Hematopoietic multipotent progenitor cell (in vitro differentiated cells): ENCODE results near the gene MRPS22. TPM values are rescaled to one million over a fixed set of nuclear protein-coding genes. Genes with fewer than 3 reads are reported as not detected.

ENCODE experiments used
- DNase-seq, 3 donors: peaks; one replicate each; pipeline ENCODE4 v3.0.0-alpha.2; 2011 to 2015; ENCODE audit warnings: low read depth in 2 of 3, low spot score in 2 of 3
- total RNA-seq: library from RNA; depleted of rRNA; stranded (reverse); fragments of >200 nt; gene quantifications from one replicate; pipeline ENCODE4 v1.2.3, GENCODE V29; 2012

MRPS22 gene
- total RNA-seq: 28.8 TPM

DNA sequence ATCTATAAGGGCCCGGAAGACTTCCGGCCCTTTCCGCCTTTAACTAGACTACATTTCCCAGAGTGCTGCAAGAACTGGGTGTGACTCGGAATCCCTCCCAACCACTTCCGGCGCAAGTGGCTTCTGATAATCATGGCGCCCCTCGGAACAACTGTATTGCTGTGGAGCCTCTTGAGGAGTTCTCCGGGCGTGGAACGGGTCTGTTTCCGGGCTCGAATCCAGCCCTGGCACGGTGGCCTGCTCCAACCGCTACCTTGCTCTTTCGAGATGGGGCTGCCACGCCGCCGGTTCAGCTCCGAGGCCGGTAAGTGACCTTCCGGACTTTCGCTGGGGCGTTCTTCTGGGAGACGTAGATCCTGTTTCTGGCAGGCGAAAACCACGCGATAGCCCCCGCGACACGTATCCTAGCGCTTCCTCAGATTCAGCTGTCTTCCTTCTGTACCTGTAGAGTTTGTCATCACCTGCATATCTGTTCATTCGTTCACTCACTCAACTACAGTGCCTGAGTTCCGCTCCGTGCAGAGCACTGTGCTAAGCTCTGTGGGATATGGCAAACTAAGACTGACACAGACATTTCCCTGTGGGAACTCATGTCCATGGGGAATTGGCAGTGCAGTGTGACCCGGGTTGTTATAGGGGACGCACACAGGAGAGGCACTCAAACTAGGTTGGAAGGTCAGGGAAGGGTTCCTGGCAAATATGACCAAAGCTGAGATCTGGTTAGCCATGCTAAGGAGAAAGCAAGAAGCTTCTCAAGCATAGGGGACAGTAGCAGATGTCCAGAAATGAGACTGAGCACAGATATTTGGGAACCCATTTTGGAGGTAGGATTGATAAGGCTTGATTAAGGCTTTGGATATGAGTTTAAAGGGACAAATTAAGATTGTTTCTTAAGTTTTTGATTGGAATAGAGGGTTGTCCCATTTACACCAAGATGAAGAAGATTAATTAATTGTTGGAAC is at the start of gene MRPS22:
Gene MRPS22 (plus strand): TSS at position 126 of the 962 bp plus-strand sequence. CDS start 7 bp downstream, at position 133.
- peak; percentile 58 to 88 (median 87) for DNase-seq

DNA sequence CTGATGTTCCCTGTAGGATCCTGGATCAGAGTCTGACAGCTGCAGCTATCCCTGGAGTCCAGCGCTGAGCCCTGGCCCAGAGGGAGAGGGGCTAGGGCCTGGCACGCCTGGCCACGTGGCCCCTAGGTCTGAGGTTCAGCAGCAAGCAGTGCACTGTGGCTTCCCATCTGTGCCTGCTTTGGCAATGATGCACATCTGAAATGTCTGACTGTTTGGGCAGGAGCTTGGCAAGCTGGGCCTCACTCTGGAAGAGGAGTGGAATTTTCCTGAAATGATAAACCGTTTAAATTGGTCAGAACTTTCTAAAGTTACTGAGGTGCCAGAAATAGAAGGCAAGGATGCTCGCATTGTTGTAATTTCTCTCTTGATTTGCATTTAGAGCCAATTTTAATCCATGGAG is 48.8 kb upstream of the MRPS22 start:
- DNase-seq: no peak

DNA sequence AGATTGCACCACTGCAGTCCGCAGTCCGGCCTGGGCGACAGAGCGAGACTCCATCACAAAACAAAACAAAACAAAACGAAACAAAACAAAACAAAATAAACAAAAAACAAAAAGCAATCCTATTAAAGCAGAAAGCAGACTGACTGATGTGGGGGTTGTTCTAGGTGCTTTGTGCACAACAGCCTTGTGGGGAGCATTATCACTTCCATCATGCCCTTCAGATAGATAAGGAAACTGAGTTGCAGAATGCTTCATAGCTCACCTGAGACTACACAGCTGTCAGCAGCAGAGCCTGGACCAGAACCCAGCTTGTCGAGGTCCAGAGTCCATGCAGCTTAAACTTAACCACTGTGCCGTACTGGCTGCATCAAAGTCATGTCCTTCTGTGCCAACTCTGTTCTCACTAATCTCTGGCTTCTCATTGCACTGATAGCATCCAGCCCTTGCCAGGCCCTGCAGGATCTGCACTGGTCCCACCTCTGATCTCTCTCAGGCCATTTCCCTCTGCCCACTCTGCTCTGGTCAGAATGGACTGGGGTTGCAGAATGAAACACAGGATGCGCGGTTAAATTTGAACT is 47.6 kb upstream of the MRPS22 start:
- DNase-seq: no peak

DNA sequence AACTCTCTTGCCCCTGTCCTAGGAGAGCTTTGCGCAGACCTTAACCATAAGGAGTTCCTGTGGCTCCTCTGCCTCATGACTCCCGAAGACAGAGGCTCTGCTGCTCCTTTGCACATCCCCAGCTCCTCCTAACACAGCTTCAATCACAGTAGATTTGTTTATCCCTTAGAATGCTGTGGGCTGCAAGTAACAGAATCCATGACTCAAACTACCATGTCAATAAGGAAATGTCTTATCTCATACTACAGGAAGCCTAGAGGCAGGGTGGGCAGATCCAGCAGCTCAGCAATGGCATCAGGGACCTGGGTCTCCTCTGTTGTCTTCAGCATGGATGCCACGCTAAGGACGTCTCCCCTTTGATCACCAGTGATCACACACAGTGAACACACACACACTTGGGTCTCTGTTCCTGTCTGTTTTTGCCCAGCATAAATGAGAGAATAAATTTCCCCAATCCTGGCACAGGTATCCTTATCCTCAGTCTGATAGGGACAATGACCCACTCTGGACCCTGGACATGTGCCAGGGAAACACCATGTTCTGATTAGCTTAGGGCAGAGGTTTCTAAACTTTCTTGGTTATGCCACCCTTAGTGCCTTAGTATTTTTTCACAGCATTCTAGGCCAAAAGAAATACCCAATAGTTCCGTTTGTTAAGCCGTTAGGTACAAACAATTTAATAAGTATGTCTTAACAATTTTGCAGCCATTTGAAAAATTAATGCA is 46.1 kb upstream of the MRPS22 start:
- no peak for DNase-seq

DNA sequence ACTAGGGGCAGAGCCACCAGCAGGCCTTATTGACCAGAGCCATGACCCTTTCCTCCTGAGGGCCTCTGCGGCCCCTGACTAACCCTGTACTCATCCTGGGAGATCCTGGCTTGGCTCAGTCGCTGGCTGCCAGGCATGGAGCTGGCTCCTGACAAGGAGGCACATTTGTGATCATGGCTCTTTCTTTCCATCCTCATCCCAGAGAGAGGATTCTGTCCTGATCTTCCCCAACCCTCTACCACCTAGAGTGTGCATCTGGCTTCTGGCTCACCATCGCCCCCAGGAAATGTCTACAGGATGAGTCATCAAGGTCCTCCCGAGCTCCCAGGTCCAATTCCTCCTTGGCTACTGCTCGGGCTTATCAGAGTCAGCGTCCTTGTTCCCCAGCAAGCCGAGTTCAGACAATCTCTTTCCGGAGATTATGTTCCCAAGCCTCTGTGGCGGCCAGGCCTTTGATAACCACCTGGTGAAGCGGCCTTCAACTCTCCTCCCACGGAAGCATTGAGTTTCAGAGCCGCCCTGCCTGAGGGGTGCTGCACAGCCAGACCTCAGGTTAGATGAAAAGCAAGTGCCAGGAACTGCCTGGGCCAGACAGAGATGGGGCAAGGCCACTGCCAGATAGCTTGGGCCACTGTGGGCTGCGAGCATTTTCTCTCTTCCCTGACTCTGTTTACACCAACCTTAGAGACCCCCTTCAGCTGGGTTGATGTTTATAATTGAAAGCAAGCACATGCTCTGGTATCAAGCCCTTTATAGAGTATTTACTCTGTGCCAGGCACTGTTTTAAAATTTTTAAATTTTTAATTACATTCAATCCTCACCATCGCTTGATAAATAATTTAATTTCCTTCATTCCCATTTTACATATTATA is 44.3 kb upstream of the MRPS22 start:
- no peak for DNase-seq

DNA sequence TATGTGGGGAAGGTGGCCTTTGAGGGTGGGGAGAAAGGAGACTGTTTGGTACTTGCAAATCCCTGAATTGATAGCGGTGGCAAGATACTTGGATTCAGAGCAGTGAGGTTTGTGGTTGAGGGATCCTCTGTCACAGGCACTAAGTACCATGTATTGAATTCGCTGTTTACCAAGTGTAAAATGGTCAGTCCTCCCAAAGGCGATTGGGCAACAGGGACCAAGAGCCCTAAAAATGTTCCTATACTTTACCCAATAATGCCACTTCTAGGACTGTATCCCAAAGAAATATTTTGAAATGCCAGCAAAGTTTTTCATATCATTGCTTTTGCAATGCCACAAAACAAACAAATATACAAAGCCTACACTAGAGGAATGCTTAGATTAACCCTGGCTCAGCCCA is 43.4 kb upstream of the MRPS22 start:
- no peak for DNase-seq

DNA sequence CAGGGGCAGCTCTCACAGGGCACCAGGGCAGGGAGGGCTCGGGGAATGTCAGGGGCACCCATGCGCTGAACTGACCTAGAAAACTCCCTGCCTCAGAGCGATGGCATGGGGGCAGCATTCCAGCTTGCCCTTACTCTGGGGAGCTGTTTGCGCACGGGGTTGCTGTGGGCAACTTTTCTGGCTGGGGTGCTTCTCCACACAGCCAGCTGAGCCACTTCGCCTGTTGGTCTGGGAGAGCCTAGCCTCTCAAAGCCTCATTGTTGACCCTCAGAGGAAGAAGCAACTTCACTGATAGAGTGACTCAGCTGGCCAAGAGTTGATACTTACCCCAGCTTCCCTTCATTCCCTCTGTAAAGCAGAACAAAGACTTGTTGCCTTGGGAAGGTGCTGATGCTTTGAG is 42.6 kb upstream of the MRPS22 start:
- DNase-seq: no peak

DNA sequence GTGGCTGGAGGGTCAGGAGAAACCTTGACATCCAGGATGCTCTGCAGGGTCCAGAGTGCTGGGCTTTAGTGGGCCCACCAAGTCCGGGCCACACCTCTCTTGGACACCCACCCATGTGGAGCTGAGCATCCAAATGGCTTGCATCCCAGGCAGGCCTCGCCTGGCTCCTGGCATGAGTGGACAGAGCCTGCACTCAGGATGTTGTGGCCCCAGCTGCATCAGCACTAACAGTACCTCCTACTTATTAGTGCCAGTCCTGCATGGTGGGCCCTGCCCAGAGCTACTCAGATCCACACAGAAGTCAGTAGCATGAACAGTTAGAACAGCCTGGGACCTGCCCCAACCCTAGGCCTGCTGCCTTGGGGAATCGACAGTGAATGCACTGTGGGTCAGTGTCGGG is 42.2 kb upstream of the MRPS22 start:
- DNase-seq: no peak

DNA sequence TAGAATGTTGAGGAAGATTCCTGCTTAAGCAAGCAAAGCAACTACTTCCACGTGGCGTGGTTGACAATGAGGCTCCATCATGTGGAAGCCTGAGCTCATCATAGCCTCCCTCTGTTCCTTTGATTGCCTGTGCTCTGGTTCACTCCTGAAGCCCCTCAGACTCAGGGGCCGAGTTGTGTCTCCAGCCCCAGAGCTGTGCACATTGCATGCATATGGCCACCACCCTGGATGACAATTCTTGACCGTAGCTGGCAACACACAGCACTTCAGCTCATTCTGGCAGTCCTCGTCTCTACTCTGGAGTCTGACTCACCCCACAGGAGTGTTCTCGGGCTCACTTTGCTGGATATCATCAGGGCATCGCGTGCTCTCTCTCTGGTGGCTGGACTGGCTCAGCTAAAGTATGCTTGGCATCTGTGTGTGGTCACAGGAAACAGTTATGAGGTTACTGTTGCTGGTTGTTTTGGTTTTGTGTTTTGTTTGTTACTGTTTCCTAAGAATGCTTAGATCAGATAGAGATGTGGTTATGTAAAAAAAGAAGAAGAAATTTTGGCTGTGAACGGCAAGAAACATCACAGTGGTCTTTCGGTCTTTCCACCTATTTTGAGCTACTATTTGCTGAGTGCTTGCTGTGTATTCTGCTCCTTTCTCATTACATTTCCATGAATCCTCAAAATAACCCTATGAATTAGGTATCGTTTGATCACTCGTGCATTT is 41.6 kb upstream of the MRPS22 start:
- DNase-seq: peak in 2 of 3 donors; percentile 23 to 46

DNA sequence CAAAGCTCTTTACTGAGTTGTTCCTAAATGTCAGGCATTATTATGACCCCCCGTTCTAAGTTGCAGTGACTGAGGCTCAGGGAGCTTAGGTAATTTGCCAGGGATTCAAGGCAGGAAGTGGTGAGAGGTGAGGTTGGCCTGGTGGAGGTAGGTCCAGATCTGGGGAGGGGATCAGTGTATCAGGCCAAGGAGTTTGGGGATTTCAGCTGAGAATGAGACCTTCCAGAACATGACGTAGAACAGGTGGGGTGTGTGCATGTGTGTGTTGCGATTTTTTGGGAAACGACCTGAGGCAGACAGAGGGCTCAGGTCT is 41.1 kb upstream of the MRPS22 start:
- DNase-seq: no peak

DNA sequence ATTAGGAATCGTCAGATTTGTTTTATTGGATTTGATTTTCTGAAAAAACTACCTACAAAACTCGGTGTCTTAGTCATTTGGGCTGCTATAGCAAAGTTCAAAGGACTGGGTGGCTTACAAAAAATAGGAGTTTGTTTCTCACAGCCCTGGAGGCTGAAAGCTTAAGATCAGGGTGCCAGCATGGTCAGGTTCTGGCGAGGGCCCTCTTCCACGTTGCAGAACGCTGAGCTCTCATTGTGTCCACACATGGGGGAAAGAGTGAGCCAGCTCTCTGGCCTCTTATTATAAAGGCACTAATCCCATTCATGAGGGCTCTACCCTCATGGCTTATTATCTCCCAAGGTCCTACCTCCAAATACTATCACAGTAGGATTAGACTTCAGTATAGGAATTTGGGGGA is 40.6 kb upstream of the MRPS22 start:
- no peak for DNase-seq

DNA sequence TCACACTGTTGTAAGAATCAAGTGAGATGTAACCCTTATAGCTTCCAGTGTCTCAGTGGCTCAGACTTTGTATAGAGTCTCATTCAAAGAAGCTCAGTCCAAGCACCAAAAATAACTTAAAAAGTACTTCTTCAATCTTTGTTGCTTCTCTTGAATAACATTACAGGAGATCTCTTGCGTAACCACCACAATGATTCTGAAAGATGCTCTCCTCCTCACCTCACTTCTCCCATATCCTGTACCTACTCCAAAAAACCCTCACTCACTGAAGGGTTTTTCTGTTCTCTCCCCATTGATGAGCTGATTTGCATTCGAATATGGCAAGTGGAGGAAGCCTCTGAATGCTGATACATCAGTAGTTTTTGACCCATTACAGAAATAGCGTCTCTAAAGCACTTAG is 39.4 kb upstream of the MRPS22 start:
- no peak for DNase-seq

DNA sequence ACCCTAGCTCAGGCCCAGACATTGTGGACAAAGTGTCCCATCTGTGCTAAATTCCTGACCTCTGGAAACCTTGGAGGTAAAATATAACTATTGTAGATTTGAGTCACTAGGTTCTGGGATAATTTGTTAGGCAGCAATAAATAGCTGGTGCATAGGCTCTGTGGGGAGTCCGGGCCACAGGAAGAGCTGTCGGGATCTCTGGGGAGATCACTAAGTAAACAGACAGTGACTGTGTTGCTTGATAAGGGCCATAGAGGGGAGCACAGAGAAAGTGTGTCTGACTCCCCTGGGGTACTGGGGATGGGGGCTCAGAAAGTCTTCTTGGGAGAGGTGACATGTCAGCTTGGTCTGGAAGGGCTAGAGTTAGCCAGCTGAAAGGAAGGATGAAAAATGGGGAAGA is 37.7 kb upstream of the MRPS22 start:
- no peak for DNase-seq

DNA sequence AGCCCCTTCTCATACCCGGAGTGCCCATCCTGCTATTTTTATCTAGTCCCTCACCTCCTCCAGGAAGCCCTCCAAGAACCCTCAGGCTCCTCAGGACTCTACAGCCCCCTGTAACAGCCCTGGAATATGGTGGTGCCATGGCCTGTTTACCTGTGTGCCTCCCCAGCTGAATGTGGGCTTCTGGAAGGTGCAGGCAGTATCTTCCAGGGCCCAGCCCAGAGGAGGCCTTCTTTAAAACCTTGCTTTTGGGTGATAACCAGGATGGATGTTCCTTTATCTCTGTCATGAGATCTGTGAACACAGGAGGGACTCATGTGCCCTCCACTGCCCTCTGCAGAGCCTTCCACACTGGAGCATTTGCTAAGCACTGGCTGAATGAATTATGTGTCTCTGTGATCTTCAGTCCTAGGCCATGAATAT is 36.7 kb upstream of the MRPS22 start:
- no peak for DNase-seq

DNA sequence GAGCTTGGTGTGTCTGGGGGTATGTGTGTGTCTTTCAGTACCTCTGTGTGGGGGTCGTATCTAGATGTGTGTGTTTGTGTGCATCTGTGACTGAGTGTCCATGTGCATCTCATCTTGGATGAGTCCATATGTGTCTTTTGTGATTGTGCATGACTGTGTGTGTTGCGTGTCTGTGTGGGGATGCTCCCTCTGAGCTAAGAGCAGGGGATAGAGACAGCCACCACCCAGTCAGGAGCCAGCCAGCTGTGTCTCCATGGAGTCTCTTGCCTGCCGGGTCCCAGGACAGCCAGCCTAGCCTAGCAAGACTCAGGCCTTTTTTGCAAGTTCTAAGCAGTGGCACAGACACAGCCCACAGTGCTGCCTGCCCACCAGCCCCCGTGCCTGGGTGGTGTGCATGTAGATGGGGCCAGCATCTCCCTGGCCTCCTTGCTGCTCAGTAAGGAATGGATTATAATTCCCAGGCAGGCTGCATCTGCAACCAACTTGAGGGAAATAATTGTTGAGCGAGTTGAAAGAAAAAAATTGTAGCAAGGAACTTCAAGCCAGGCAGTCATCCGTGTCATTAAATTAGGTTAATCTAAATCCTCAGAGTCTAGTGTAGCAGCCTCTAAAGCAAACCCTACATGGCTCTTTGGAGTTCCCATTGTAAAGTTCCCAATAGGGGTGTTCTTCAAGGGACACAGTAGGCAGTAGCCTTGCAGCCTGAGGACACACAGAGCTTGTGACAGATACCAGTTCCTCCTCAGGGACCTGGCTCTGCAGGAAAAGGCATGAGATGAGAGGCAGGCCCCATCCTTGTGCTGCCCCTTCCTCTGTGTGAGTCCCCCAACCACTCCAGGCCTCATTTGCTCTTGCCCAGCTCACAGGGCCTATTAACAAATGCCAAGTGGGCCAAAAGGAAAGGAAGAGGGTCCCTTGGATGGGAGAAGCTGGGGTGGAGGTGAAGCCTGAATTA is 35.9 kb upstream of the MRPS22 start:
- DNase-seq: no peak

DNA sequence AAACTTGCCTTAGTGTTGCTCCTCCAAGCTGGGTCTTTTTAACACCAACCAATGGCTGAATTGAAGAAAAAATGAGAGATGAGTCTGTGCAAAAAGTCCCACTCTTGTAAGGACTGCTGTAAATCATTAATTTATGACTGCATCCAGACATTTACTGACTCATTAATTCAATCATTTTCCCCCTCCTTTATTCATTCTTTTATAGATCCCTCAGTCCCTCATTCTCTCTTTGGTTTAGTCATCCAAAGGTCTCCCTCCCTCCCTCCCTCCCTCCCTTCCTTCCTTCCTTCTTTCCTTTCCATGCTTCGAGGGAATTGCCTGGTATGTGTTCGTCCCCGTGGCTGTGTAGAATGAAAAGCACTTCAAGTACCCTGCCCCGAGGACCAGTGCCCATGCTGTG is 35.3 kb upstream of the MRPS22 start:
- no peak for DNase-seq

DNA sequence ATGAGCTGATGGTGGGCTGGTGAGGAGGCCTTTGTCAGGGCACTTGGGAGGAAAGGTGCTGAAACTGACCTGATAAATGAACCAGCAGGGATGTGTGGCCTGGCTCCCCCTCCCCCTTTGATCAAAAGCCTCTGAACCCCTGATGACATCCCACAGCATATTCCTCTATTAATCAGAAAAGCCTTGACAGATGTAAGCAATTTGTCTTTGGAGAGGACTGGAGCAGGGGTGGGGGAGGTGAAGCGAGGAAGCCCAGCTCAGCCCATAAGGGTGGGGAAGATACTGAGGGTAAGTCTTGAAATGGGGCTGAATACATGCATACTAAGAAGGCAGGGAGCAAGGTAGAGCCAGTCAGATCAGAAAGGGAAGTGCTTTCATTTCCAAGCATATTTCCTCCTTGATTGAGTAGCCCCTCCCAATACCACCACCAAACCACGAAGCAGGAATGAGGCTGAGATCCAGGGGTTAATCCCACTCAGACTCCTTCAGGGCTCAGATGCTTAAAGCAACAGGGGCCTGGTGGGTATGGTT is 34.7 kb upstream of the MRPS22 start:
- no peak for DNase-seq

DNA sequence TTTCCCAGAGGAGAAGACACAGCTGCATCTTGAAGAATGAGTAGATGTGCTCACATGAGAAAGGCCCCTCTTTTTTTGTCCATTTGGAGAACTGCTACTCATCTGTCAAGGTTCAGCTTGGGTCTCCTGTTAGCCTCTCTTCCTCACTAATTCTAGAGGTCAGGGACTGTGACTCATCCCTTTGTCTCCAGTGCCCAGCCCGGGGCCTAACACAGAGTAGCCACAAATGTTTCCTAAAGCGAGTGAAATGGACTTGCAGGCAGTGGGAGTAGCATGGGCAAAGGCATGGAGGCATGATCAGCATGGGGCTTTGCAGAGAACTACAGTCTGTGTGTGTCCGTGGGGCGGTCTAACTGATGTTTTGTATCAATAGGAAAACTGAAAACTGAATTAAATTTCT is 33.9 kb upstream of the MRPS22 start:
- no peak for DNase-seq

DNA sequence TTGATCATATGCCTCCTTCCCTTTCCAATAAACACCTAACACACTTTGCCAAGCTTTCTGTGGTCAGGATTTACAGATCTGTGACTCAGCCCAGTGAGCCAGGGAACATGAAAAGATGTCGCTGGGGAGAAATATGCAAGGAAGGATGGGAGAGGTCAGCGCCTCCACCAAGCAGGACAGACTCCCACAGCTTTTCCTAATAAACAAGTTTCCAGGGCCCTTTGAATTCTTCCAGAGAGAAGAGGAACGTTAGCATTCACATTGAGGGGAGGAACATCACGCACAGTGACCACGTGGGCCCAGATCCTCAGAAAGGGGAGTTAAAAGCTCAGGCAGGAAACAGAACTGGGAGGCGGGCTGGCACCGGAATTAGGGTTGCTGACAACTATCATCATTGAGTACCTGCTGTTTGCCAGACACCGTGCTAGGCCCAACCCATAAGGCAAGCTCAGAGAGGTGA is 33.3 kb upstream of the MRPS22 start:
- no peak for DNase-seq
